Kasumi-1 (cell line): ENCODE data around the gene KDM4C.
"Not testable (repeated sequence)": the region's sequence is repeated elsewhere in the genome, so short reads cannot be mapped to it uniquely, and the experiment has no call there.

Experiments
- DNase-seq, 2 experiments: peaks; one replicate each; lab custom pipeline; 2025; lab: John Stamatoyannopoulos, UW

Gene KDM4C

DNA sequence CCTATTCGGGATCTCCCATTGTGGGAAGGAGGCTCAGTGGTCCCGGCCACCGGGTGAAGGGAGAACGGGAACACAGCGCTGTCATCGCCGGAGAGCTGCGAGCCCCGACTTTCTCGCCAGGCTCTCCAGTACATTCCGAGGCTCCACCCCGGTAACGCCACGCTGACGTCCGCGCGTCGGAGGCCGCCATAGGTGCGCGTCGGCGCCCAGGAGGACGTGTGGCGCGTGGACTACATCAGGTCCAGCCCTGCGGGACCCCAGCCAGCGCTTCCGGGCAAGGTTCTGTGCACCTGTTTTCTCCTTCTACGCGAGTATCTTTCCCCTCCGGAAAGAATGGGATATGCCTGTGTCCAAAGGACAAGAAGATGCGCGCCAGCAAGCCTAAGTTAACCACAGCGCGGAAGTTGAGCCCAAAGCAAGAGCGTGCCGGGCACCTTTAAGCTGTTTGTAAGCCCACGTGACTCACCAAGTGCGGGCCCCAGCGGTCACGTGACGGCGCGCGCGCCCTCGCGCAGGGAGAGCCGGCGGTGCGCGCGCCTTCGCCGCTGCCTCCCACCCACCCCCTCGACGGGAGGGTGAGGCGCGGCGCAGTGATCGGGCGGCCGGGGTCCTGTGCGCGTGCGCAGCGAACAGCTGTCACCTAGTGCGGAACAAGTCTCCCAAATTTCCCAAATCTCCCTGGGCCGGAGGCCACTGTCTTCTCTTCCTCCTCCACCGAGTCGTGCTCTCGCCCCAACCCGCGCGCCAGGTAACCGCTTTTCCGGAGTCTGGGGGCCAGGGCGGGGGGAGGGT lies at the start of gene KDM4C:
Gene KDM4C (plus strand): TSS at position 518 of the 792 bp plus-strand sequence. CDS start 35,016 bp downstream, outside the sequence.
- peak; percentile 57 to 74 for DNase-seq

DNA sequence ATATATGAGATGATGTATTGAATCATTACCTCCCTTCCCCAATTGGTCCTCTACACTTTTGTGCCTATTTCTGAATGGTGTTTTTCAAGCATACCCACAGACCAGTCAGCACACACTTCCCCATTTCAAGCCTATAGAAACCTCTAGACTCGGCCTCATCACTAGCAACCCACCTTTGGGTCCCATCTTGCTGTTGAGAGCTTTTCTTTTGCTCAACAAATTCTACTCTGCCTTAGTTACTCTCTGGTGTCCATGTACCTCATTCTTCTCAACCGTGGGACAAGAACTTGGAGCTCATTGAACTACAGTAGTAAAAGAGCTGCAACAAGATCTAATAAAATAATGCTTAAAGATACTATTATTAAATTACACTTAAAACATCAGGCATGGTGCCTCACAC lies 49.0 kb upstream of the KDM4C start:
- no peak for DNase-seq

DNA sequence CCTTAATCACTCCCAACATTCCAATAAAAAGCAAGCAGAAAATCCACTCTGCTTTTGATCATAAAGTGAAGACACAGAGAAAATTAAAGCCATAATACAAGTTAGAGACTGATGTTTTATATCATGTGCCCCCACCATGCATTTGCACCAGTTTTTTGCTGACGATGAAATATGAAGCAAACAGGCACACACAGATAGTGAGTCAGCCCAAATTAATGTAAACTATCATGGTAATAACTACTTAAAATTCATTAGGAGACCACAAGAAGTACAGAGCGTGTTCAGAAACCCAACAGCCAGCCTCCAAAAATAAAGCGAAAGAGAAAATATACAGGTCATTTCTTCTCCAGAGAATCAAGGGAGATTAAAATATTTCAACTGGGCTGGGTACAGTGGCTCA lies 46.4 kb upstream of the KDM4C start:
- DNase-seq: no peak

DNA sequence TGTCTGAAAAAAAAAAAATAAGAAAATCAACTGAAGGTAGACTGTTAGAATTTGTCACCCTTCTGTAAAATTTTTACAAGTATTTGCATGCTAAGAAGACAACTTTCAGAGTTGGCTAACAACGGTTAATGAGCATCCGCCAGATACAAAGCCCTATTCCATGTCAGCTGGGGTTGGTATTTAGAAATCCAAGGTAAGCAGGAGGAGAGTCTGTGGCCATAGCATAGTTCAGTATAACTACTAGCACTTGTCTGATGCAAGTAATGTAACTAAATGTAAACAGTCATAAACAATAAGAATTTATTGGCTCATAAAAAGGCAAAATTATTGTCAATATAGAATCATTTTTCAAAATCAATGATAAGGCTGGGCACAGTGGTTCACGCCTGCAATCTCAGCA lies 45.7 kb upstream of the KDM4C start:
- no peak for DNase-seq

DNA sequence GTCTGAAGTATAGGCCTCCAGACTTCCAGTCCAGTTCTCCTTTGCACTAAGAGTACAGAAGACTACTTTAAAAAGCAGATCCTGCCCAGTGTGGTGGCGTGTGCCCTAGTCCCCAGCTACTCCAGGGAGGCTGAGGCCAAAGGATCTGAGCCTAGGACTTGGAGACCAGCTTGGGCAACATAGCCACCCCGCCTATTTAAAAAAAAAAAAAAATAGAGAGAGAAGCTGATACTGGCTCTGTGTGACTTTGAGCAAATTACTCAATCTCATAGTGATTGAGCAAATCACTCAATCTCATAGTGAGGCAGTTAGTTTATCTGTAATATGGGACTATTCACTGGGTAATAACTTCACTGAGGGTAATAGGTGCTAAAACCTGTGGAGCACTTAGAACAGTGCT lies 43.6 kb upstream of the KDM4C start:
- DNase-seq: no peak

DNA sequence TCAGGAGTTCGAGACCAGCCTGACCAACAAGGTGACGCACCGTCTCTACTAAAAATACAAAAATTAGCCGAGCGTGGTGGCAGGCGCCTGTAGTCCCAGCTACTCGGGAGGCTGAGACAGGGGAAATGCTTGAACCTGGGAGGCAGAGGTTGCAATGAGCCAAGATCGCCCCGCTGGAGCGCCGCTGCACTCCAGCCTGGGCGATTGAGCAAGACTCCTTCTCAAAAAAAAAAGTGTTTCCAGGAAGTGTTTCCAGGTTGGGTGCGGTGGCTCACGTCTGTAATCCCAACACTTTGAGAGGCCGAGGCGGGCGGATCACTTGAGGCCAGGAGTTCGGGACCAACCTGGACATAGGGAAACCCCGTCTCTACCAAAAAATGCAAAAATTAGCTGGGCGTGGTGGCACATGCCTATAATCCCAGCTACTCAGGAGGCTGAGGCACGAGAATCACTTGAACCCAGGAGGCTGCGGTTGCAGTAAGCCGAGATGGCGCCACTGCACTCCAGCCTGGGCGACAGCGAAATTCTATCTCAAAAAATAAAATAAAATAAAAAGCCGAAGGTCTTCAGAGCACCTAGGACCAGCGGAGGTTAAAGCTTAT lies 42.5 kb upstream of the KDM4C start:
- not testable (repeated sequence) for DNase-seq

DNA sequence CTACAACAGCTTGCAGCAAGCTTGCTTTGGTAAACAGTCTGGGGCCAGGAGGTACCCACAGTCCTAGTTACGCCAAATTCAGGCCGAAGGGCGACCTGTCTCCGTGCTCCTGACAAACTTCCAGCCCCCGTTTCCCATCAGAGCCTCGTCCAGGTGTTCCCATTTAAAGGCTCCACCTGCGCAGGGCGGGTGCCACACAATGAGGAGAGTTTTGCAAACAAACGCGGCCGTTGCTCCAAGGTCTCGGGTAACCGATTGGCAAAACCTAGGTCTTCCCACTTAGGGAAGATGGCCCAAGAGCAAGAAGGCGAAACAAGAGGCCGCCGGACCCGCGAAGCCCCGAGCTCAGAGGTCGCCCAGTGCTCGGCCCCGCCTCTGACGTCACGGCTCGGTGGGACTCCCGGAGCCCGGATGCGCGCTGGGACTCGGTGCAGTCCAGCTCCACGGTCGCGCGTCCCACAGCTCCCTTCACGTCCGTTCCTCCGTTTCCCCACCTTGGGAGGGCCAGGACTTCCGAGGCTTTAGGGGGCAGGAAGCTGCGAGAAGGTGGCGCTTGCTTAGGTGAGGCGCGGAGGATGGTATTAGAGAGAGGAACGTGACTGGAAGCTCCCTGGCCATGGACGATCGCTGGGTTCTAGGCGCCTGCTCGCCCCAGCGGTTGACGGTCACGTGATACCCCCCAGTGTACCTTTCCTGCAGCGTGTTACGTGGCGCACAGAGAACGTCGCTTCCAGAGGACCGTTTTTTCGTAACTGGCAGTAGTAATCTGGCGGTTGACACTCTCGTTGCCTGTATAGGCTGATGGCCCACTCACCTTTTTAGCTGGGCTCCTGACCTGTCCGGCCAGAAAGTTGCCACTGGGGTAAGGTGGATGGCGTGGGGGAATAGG lies 41.8 kb upstream of the KDM4C start:
- DNase-seq: no peak

DNA sequence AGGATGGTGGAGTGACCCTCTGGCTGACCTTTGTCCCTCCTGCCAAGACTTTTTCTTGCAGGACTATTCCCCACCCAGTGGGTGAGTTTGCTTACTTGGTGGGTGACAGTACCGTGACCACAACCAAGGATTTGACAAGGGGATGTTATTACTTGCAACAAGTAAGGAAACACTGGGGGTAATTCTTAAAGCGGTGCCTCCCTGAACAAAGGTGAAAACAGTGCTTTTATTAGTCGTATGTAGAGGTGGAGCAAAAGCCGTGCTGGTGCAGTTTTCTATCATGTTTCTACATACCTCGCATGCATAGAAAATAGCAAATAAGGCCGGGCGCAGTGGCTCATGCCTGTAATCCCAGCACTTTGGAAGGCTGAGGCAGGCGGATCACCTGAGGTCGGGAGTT lies 41.0 kb upstream of the KDM4C start:
- no peak for DNase-seq

DNA sequence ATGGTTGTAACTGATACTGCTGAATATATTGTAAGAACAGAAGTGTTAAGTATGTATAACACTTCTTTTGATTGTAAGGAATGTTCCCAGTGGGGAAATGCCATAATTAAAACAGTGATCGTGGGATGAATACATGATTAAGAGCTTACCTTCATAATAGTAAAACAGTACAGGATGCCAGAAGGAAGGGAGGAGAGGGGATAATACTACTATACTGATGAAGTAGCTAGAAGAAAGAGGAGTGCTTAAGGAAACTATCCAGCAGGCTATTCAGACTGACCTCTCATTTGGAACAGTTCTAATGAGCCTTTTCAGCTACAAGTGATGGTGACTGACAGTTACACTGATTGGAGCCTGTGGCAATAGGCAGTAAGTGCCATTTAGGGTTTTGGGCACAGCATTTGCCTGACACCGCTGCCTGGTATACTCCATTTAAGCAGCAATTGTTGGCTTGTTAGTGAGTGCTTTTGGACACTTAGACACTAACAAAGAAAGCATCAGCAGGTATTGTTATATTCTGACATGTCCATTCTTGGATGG lies 33.8 kb upstream of the KDM4C start:
- DNase-seq: no peak

DNA sequence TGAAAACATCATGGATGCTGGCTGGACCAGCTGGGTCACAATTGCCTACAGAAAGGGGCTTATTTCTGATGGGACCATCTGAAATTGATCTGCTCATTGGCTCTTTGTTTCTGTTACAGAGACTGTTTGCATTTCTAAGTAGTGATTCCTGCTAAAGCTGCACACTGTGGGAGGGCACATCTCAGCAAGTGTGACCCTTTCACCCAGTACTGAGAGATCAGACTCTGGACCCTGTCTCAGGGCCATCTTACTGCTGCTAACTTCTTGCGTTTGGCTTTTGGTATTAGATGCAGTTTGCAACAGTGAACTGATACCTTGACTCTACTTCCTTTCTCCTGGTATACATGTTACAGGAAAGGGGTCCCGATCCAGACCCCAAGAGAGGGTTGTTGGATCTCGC lies 24.5 kb upstream of the KDM4C start:
- no peak for DNase-seq

DNA sequence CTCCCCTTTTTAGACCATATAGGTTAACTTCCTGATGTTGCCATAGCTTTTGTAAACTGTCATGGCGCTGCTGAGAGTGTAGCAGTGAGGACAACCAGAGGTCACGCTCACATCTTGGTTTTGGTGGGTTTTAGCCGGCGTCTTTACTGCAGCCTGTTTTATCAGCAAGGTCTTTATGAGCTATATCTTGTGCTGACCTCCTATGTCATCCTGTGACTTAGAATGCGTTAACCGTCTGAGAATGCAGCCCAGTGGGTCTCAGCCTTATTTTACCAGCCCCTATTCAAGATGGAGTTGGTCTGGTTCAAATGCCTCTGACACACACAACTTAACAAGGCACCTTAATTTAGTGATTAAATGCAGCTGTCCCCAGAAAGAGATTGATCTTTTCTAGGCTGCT lies 23.9 kb upstream of the KDM4C start:
- no peak for DNase-seq

DNA sequence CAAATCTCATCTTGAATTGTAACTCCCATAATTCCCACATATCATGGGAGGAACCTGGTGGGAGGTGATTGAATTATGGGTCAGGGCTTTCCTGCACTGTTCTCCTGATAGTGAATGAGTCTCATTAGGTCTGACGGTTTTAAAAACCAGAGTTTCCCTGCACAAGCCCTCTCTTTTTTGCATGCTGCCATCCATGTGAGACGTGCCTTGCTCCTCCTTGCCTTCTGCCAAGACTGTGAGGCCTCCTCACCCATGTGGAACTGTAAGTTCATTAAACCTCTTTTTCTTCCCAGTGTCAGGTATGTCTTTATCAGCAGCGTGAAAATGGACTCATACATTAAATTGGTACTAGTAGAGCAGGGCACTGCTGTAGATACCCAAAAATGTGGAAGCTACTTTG lies 22.4 kb upstream of the KDM4C start:
- no peak for DNase-seq

DNA sequence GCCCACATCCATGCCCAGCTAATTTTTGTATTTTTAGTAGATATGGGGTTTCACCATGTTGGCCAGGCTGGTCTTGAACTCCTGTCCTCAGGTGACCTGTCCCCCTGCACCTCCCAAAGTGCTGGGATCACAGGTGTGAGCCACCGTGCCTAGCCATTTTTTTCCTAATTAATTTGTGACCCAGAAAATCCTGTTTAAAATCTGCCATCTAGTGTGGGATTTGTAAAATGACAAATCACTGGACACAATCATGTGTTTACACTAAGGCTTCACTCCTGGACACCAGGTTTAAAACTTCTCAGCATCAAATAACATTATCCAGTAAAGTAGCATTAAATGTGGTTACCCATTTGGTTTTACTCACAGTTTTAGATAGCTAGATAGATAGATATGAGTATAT lies 18.6 kb upstream of the KDM4C start:
- DNase-seq: peak in 1 of 2 experiments; percentile 2

DNA sequence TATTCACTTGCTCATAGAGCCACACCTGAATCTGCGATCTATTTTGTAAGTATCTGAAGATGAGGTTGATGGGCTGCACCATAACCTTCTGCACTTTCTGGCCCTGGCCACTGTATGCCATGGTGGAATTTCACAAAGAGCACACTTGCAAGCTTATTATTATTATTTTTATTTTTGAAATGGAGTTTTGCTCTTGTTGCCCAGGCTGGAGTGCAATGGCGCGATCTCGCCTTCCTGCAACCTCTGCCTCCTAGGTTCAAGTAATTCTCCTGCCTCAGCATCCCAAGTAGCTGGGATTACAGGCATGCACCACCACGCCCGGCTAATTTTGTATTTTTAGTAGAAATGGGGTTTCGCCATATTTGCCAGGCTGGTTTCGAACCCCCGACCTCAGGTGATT lies 8.9 kb upstream of the KDM4C start:
- DNase-seq: not testable (repeated sequence)

DNA sequence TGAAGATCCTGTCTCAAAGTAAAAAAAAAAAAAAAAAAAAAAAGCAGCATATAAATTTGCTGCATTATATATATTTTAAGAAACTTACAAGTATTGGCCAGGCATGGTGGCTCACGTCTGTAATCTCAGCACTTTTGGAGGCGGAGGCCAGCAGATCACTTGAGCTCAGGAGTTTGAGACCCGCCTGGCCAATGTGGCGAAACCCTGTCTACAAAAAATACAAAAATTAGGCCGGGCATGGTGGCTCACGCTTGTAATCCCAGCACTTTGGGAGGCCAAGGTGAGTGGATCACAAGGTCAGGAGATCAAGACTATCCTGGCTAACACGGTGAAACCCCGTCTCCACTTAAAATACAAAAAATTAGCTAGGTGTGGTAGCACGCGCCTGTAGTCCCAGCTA lies 2.9 kb upstream of the KDM4C start:
- not testable (repeated sequence) for DNase-seq

DNA sequence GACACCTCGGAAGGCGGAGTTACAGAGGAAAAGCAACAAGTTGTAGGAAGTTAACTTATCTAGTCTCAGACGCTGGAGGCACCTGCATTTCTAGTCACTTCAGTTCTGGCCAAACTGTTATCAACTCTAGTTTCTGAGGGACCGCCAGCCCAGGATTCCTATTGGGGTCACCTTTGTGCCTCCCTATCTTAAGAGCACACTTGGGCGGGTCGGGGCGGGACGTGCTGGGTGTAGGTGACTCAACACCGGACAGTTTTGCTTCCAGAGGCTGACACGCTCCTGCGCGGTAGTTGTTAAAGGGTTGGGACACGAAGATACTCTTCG lies 679 bp upstream of the KDM4C start:
- DNase-seq: peak in 1 of 2 experiments; percentile 77

DNA sequence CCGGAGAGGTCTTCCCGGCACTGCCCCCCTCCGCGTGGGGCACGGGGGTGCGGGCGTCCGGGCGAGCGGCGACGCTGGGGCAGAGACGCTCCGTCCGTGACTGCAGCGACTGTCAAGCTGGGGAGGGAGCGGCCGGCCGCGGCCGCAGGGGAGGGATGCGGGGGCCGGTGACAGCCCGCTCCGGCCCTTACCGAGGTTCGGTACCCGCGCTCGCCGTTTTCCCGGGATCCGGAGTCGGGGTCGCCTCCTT lies 400 bp downstream of the KDM4C start:
- DNase-seq: no peak

DNA sequence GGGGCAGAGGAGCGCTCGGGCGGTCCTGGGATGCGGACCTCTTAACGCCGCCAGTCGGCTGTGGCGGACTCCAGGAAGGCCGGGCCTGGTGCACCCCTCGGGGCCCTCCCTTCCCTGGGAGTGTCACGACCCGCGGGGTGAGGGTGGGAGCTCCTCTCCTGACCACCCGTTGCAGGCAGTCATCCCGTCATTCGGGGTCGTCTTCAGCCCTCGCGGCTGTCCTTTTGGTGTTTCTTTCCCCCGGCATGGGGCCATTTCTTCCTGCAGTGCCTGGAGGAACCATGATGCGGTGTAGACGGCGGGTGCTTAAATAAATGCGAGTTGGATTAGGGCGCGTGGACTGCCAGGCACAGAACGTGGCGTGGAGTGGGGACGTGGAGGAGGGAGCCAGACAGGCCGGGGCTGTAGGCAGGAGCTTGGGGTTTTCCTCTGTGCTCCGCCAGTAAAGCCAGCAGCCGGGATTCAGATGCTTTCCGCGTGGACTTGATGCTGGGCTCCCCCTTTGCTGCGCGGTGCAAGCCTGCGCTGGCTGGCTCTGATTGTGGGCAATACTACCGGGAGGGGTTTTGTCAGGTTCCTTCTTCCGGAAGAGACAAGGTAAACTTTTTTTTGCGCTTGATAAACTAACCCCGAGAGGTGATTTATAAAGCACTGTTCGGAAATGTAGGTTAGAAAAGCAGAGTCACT lies 868 bp downstream of the KDM4C start:
- DNase-seq: peak; percentile 27 to 41

DNA sequence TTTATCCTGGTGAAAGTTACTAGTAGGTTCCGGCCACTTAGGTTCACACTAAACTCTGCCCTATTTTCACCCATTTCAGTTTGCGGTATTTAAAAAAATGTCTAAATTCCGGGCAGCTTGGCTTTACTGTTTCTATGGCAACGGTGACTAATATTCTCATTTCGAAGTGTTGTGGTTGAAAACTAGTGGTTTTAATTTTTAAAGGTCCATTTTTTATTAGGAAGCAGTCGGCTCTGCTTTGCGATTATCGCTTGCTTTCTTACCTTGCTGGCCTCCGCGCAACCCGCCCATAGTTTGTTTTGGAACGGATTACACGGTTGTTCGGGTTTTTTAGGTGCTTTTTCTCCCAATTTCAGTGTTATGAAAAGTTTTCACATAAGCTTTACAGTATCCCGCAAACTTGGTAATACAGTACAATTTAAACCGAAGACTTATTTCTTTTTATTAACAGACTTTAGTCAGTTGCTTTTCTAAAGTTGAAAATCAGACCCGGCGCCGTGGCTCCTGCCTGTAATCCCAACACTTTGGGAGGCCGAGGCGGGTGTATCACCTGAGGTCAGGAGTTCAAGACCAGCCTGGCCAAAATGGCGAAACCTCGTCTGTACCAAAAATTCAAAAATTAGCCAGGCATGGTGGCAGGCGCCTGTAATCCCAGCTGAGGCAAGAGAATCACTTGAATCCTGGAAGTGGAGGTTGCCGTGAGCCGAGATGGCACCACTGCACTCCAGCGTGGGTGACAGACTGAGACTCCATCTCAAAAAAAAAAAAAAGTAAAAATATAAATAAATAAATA lies 1.6 kb downstream of the KDM4C start:
- peak; percentile 9 to 14 for DNase-seq

DNA sequence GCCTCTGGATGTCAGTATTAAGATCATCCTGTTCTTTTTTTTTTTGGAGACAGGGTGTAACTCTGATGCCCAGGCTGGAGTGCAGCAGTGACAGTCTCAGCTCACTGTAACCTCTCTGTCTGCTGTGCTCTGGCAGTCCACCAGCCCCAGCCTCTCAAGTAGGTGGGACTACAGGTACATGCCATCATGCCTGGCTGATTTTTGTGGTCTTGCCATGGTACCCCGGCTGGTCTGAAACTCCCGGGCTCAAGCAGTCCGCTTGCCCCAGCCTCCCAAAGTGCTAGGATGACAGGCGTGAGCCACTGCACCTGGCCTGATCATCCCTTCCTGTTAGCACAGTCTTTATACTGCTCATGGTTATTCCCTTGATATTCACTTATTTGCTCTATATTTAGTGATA lies 3.5 kb downstream of the KDM4C start:
- DNase-seq: no peak

DNA sequence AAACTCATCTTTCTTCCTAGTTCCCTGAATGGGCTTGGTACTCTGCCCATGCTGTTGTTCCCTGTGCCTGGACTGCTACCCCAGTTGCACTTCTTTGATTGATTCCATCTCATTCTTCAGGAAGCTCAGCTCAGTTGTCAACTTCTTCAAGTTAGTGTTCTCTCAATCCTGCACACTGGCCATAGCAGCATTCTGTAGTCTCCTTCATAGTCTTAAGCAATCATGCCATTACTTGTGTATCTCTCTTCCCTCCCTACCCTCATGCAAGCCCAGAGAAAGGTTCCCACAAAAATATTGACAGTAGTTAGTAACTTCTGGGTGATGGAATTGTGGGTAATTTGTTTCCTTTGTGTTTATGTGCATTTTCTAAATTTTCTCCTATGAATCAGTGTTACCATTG lies 5.5 kb downstream of the KDM4C start:
- DNase-seq: no peak

DNA sequence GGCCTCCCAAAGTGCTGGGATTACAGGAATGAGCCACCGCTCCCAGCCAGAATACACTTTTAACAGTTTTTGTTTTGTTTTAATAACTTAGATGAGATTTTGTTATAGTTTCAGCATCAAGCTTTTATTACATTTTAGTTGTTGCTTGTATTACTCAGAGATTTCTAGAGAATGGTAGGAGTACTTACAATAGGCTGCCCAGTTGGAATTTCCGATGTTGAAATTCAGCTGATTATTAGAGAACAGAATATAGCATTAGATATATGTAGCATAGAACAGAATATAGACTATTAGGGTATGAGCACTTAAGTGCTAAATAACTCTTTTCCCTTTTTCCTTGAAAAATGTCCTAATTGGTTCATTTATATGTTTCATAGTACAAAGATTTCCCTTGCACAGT lies 6.2 kb downstream of the KDM4C start:
- no peak for DNase-seq
